GM12878 (cell line): ENCODE measurements around the gene ZNF81. TPM values are rescaled to one million over a fixed set of nuclear protein-coding genes. Genes with fewer than 3 reads are reported as not detected.

ENCODE experiments used
- ATAC-seq: fragments of 200-7000 bp; cut with Tn5 transposase; 3 replicates; pipeline ENCODE4 v1.9.1; 2020; ENCODE audit warnings: mild to moderate bottlenecking, moderate library complexity
- BruUV-seq: library from RNA; stranded (reverse); fragments of 400-500 nt; replicated peaks from 2 replicates; lab custom pipeline; 2021; lab: Mats Ljungman, UMichigan
- CTCF ChIA-PET: fragments of 300-600 bp; sonication (Branson Sonifier 250); formaldehyde crosslinking; extraction: SDS; loops from one replicate; lab custom pipeline; 2021; ENCODE audit warnings: inconsistent platforms; lab: Yijun Ruan, JAX
- POLR2A ChIA-PET: fragments of 350-600 bp; formaldehyde crosslinking; extraction: SDS; loops from one replicate; lab custom pipeline; 2021; ENCODE audit warnings: inconsistent platforms; lab: Charles Lee
- RAD21 ChIA-PET: fragments of 300-600 bp; sonication (Branson Sonifier 250); formaldehyde crosslinking; loops from one replicate; lab custom pipeline; 2023; ENCODE audit warnings: antibody characterized with exemption; ENCODE audit not compliant: unreplicated experiment; lab: Charles Lee
- SMC1A ChIA-PET: fragments of 300-600 bp; sonication (Branson Sonifier 250); formaldehyde crosslinking; loops from one replicate; lab custom pipeline; 2023; ENCODE audit not compliant: unreplicated experiment, uncharacterized antibody; lab: Charles Lee
- DNase-seq: peaks from one replicate; pipeline ENCODE4 v3.0.0-alpha.2; 2011; ENCODE audit warnings: low read depth, low spot score
- FAIRE-seq: peaks from 3 replicates; lab custom pipeline; 2011; peaks lifted over from hg19 to GRCh38; lab: Jason Lieb, UNC
- H2AFZ ChIP-seq: 2 replicates; pipeline ENCODE4 v1.6.0; 2011; ENCODE audit warnings: low read depth, low read length, control low read depth; ENCODE audit not compliant: control insufficient read depth
- H3K27ac ChIP-seq: 2 replicates; pipeline ENCODE4 v1.5.1; 2011; ENCODE audit warnings: control low read depth; ENCODE audit not compliant: control insufficient read depth, insufficient read depth
- H3K27me3 ChIP-seq, 2 experiments: replicated peaks in 1 of 2; 2 replicates each; pipeline versions ENCODE4 v1.6.0 to v1.6.1; 2011; ENCODE audit warnings: low read length in 1 of 2; ENCODE audit not compliant: control insufficient read depth in 2 of 2, insufficient read depth in 2 of 2
- H3K36me3 ChIP-seq, 2 experiments: 2 replicates each; pipeline ENCODE4 v1.5.1; 2011; ENCODE audit warnings: low read length in 1 of 2; ENCODE audit not compliant: control insufficient read depth in 2 of 2, insufficient read depth in 2 of 2
- H3K4me1 ChIP-seq: 2 replicates; pipeline ENCODE4 v1.6.1; 2011; ENCODE audit warnings: mild to moderate bottlenecking, low read length, moderate library complexity, mixed read lengths; ENCODE audit not compliant: control insufficient read depth, insufficient read depth
- H3K4me2 ChIP-seq: 2 replicates; pipeline ENCODE4 v1.6.0; 2011; ENCODE audit warnings: control low read depth; ENCODE audit not compliant: control insufficient read depth, insufficient read depth
- H3K4me3 ChIP-seq: fragments of 200-600 bp; sonication (generic); 2 replicates; pipeline ENCODE4 v1.5.1; 2016
- H3K79me2 ChIP-seq: 2 replicates; pipeline ENCODE4 v1.6.0; 2011; ENCODE audit warnings: low read length; ENCODE audit not compliant: control insufficient read depth, insufficient read depth
- H3K9ac ChIP-seq: 2 replicates; pipeline ENCODE4 v1.8.0; 2011; ENCODE audit warnings: low read length, control low read depth, mixed read lengths; ENCODE audit not compliant: control insufficient read depth, insufficient read depth
- H3K9me3 ChIP-seq: replicated peaks from 3 replicates; pipeline ENCODE4 v1.5.1; 2011; ENCODE audit warnings: mild to moderate bottlenecking, low read length; ENCODE audit not compliant: control insufficient read depth, insufficient read depth
- H4K20me1 ChIP-seq: 2 replicates; pipeline ENCODE4 v1.6.0; 2011; ENCODE audit not compliant: control insufficient read depth, insufficient read depth
- ATF7 ChIP-seq: fragments of 450-650 bp; IDR thresholded peaks from 2 replicates; pipeline ENCODE4 v1.6.1; 2016; ENCODE audit warnings: low read depth, mild to moderate bottlenecking
- CTCF ChIP-seq, 3 experiments: IDR thresholded peaks in 2 of 3; conservative IDR thresholded peaks in 1 of 3; 2 replicates each; pipeline ENCODE4 v1.5.1; 2011; ENCODE audit warnings: low read depth in 3 of 3, low read length in 3 of 3, mild to moderate bottlenecking in 3 of 3, control low read depth in 2 of 3, moderate library complexity in 2 of 3, inconsistent platforms in 1 of 3, mixed read lengths in 1 of 3; ENCODE audit not compliant: control insufficient read depth in 2 of 3, insufficient read depth in 1 of 3; ENCODE audit errors: extremely low read depth in 1 of 3
- E4F1 ChIP-seq: fragments of 450-650 bp; IDR thresholded peaks from 2 replicates; pipeline ENCODE4 v1.6.1; 2018; ENCODE audit warnings: borderline replicate concordance, mild to moderate bottlenecking; ENCODE audit not compliant: partially characterized antibody
- HDAC6 ChIP-seq: fragments of 200-600 bp; sonication (generic); IDR thresholded peaks from one replicate; pipeline ENCODE4 v1.8.0; 2017; ENCODE audit warnings: antibody characterized with exemption; ENCODE audit not compliant: unreplicated experiment
- MAX ChIP-seq: IDR thresholded peaks from 2 replicates; pipeline ENCODE4 v1.6.1; 2012; ENCODE audit warnings: low read depth, low read length, improper control_type of control experiment
- RBBP5 ChIP-seq: fragments of 200-600 bp; sonication (generic); conservative IDR thresholded peaks from 2 replicates; pipeline ENCODE4 v1.6.1; 2016
- RUNX3 ChIP-seq: IDR thresholded peaks from 2 replicates; pipeline ENCODE4 v1.6.1; 2012; ENCODE audit warnings: low read length, inconsistent platforms
- SMC3 ChIP-seq: IDR thresholded peaks from 2 replicates; pipeline ENCODE4 v1.6.1; 2011; ENCODE audit warnings: low read length, improper control_type of control experiment, borderline replicate concordance
- TCF7 ChIP-seq: IDR thresholded peaks from 2 replicates; pipeline ENCODE4 v1.6.1; 2014; ENCODE audit warnings: antibody characterized with exemption, borderline replicate concordance
- ZBTB4 ChIP-seq: fragments of 450-650 bp; formaldehyde crosslinking; IDR thresholded peaks from 2 replicates; pipeline ENCODE4 v1.4.0; 2022; ENCODE audit warnings: mild to moderate bottlenecking, moderate library complexity
- ZNF622 ChIP-seq: fragments of 450-650 bp; IDR thresholded peaks from 2 replicates; pipeline ENCODE4 v1.6.1; 2017; ENCODE audit warnings: mild to moderate bottlenecking, inconsistent platforms
- ZNF687 ChIP-seq: fragments of 450-650 bp; IDR thresholded peaks from 2 replicates; pipeline ENCODE4 v1.6.1; 2017; ENCODE audit warnings: mild to moderate bottlenecking, moderate library complexity
- ZSCAN29 ChIP-seq: fragments of 450-650 bp; IDR thresholded peaks from 2 replicates; pipeline ENCODE4 v1.6.1; 2017; ENCODE audit warnings: mild to moderate bottlenecking, moderate library complexity
- WGBS: methylation state at CpG from one replicate; pipeline ENCODE4 v1.1.6; 2016; ENCODE audit warnings: low lambda C conversion rate; ENCODE audit not compliant: insufficient replicate concordance, insufficient coverage; ENCODE audit errors: missing lambda C conversion rate; 5-methylcytosine and 5-hydroxymethylcytosine counted together
- in situ Hi-C: fragments of 300-500 bp; cut with MboI; formaldehyde crosslinking; loops from 9 replicates; pipeline ENCODE4 v1.14.3; 2018; ENCODE audit warnings: mixed read lengths
- intact Hi-C: fragments of 100-400 bp; cut with micrococcal nuclease; formaldehyde crosslinking; loops from one replicate; pipeline ENCODE4 v1.14.2; 2022; ENCODE audit not compliant: unreplicated experiment
- polyA plus RNA-seq, 11 experiments: library from polyadenylated mRNA; depleted of rRNA in 4 of 11; unstranded in 6 of 11; stranded (reverse) in 5 of 11; fragments of >200 nt; fragmentation: Nextera tagmentation in 4 of 11; fragmentation: Illumina TruSeq in 1 of 11; extraction: Ambion mirVana in 4 of 11; extraction: Trizol in 1 of 11; gene quantifications; 1 replicate in 1 of 11; 2 replicates in 10 of 11; pipeline versions ENCODE4 v1.2.1 to v1.2.3, GENCODE V29; 2011 to 2016; ENCODE audit warnings: inconsistent platforms in 2 of 11, missing spikeins in 2 of 11, low read depth in 1 of 11
- total RNA-seq, 4 experiments: library from RNA; depleted of rRNA in 3 of 4; stranded (reverse); fragments of >200 nt in 3 of 4; fragmentation: Illumina TruSeq in 1 of 4; extraction: Trizol in 1 of 4; gene quantifications; 2 replicates each; pipeline versions ENCODE4 v1.2.1 to v1.2.3, GENCODE V29; 2013 to 2021

Gene ZNF81
- total and polyA plus RNA-seq, 10 of the 15 experiments (the other 5 are each of a cell fraction or from before 2014, with no cell fraction given): 3.4 to 7.2 (median 4.4) TPM

GRCh38 chrX:47817421-47817820, 19.3 kb upstream of the ZNF81 start:
- no peak overlapping the region for H3K27ac ChIP-seq
- no peak overlapping the region for H3K4me3 ChIP-seq
- no peak for FAIRE-seq
- no peaks in the 10 kb centered on the region for H4K20me1 ChIP-seq
- in situ Hi-C loops: no loop called here
- no peaks in the 10 kb centered on the region for H3K36me3 ChIP-seq
- ChIA-PET CTCF (interaction anchor here (0.7 kb wide), 1 partner anchor 9 kb away, joined by 4 read pairs; no protein-coding TSS in a partner anchor), POLR2A (interaction anchor here (0.6 kb wide), 1 partner anchor 22 kb away, joined by 5 read pairs; no protein-coding TSS in a partner anchor), RAD21 (no interaction called here), SMC1A (no interaction called here)
- no peak overlapping the region for H3K9ac ChIP-seq
- H2AFZ ChIP-seq: no peak overlapping the region
- BruUV-seq: no TSS peak
- no peaks in the 10 kb centered on the region for H3K27me3 ChIP-seq
- peaks cover 4% of the 10 kb centered on the region; the same call in 1 of the 3 replicates for H3K9me3 ChIP-seq
- intact Hi-C loops: no loop called here
- H3K4me2 ChIP-seq: no peak overlapping the region
- no peaks in the 10 kb centered on the region for H3K79me2 ChIP-seq
- 0% methylated on average over 1 of the region's 1 CpG for WGBS
- DNase-seq: no peak
- no peak for ATAC-seq
- no peaks in the 10 kb centered on the region for H3K4me1 ChIP-seq
- TF ChIP-seq CTCF (IDR thresholded peaks at IDR 0.05 in 2 of 3, conservative IDR thresholded peaks at IDR 0.05 in 1 of 3; ENCODE audit: control insufficient read depth in 2 of 3, extremely low read depth in 1 of 3, insufficient read depth in 1 of 3, low read depth in 3 of 3, low read length in 3 of 3) (no peak), RUNX3 (no peak), E4F1 (no peak), TCF7 (no peak), ZSCAN29 (no peak), ZNF622 (no peak), SMC3 (no peak), HDAC6 (no peak), ZNF687 (no peak), MAX (no peak), ATF7 (no peak), ZBTB4 (no peak), RBBP5 (no peak)
